Measurements from ENCODE around the gene LBHD1. TPM values are rescaled to one million over a fixed set of nuclear protein-coding genes. Genes with fewer than 3 reads are reported as not detected.

LBHD1 gene
- total and polyA plus RNA-seq, 2 donors (not counting 3 experiments of a cell fraction or from before 2014, with no cell fraction given): 3.8 to 7.5 TPM

DNA sequence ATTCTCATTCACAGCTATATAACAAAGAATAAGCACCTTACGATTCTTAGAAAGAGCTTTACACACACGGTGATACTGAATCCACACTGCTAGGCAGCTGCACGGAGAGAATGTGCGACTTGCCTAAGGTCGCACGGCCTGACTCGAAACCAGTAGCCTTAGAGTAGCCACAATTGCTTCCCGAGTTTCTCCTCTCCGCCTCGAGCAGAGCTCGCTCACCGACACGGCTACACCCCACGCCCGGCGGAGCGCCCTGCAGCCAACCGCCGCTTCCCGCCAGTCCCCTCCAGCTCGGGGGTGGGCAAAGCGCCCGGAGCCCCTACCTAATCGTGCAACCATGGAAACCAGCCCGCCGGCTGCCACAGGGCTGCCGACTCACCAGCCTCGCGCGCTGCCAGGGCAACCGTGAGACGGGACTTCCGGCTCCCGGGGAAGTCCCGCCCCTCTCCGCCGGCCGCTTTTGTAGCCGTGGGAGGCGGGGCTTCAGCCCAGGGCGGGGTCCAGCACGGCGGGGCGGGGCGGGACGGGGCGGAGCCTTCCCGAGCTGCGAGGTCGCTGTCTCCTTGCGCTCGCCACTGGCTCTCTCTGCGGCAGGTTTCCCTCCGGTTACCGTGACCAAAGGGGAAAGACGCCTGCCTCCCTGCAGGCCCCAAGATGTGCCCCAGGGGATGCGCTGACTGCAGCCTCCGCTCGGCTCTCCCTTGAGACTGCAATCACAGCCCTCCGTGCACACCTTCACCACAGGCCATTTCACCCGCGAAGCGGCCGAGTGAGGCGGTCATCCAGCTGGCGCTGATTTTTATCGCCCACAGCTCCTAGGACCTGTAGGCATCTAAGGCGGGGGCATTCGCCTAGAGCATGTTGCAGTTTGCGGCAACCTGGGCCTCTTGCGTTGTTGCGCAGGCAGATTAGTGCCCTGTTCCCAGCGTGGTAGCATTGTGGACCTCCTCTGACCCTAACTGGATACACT lies 34.1 kb upstream of the LBHD1 start:
- DNase-seq (ENCODE audit: low read depth, low spot score) (peak; percentile 95), FAIRE-seq (peak; percentile 96)
- H3K27ac ChIP-seq (ENCODE audit: insufficient read depth, low read depth, low read length): peak overlapping the region; percentile 37
- no peaks in the 10 kb centered on the region for H3K9me3 ChIP-seq (replicated peaks; ENCODE audit: control insufficient read depth, insufficient read depth, low read length)
- no TSS peak for BruUV-seq (replicated peaks)
- ChIA-PET POLR2A (interaction anchor here (0.7 to 1.5 kb wide), 3 partner anchors 41 to 135 kb away, joined by 3 to 19 read pairs (median 3); partner anchors contain the start of genes C11orf98, CSKMT and TUT1), CTCF (interaction anchor here (0.9 to 2.5 kb wide), 8 partner anchors 10 to 163 kb away, joined by 3 to 14 read pairs (median 4); partner anchors contain the start of genes C11orf98, CSKMT and HNRNPUL2)
- no peaks in the 10 kb centered on the region for H3K79me2 ChIP-seq (ENCODE audit: control insufficient read depth, insufficient read depth, low read length)
- no peaks in the 10 kb centered on the region for H3K27me3 ChIP-seq (ENCODE audit: control insufficient read depth in 2 of 2, insufficient read depth in 2 of 2, low read length in 2 of 2)
- H3K9ac ChIP-seq (replicated peaks; ENCODE audit: extremely low read depth, insufficient read depth, low read length): peak overlapping the region; percentile 65
- H4K20me1 ChIP-seq (replicated peaks; ENCODE audit: control insufficient read depth, extremely low read depth, insufficient read depth, low read length): no peaks in the 10 kb centered on the region
- no peaks in the 10 kb centered on the region for H3K9me1 ChIP-seq (replicated peaks; ENCODE audit: control insufficient read depth, extremely low read depth, insufficient read depth, low read length)
- peaks cover 25% of the 10 kb centered on the region for H3K4me1 ChIP-seq (ENCODE audit: control insufficient read depth, extremely low read depth, insufficient read depth, low read length)
- TF ChIP-seq FOS (IDR thresholded peaks at IDR 0.05; ENCODE audit: borderline replicate concordance, insufficient read depth, low read length) (peak; percentile 27), POLR2AphosphoS5 (IDR thresholded peaks at IDR 0.05; ENCODE audit: insufficient read depth, low read depth, low read length) (peak; percentile 85), MYC (IDR thresholded peaks at IDR 0.05; ENCODE audit: low read depth, low read length) (no peak), JUN (IDR thresholded peaks at IDR 0.05; ENCODE audit: borderline replicate concordance, insufficient read depth, insufficient read length, low read depth) (no peak), POLR2A (IDR thresholded peaks at IDR 0.05; ENCODE audit: low read depth, low read length) (peak; percentile 49), GATA2 (IDR thresholded peaks at IDR 0.05; ENCODE audit: insufficient read depth, insufficient read length, low read depth, low read length) (no peak)
- peak overlapping the region; percentile 82 for H3K4me2 ChIP-seq (ENCODE audit: insufficient read depth, low read length)
- dilution Hi-C loops (cut with MboI; ENCODE audit: extremely low pct_ligation_motif_present, low sequenced_read_pairs) (no loop called here), intact Hi-C loops (cut with micrococcal nuclease) (loop anchor here (1.0 to 5.0 kb wide), 4 partner anchors 39 to 105 kb away; partner anchors contain the start of genes C11orf98, CSKMT, INTS5 and MTA2)
- peak overlapping the region; percentile 13 to 81 (median 41) for H3K4me3 ChIP-seq (replicated peaks in 1 of 3; ENCODE audit: insufficient read depth in 1 of 3, low read depth in 1 of 3, low read length in 3 of 3)
- H3K36me3 ChIP-seq (ENCODE audit: control insufficient read depth in 2 of 2, extremely low read depth in 1 of 2, insufficient read depth in 2 of 2, low read length in 2 of 2): peaks cover 2 to 3% of the 10 kb centered on the region in 2 experiments
- peak overlapping the region; percentile 89 for H2AFZ ChIP-seq (ENCODE audit: low read depth, low read length)
